GDM1 (cell line): ENCODE measurements around the gene CTSS.

ENCODE experiments used
- DNase-seq: peaks from one replicate; lab custom pipeline; 2025; lab: John Stamatoyannopoulos, UW

Gene CTSS

DNA sequence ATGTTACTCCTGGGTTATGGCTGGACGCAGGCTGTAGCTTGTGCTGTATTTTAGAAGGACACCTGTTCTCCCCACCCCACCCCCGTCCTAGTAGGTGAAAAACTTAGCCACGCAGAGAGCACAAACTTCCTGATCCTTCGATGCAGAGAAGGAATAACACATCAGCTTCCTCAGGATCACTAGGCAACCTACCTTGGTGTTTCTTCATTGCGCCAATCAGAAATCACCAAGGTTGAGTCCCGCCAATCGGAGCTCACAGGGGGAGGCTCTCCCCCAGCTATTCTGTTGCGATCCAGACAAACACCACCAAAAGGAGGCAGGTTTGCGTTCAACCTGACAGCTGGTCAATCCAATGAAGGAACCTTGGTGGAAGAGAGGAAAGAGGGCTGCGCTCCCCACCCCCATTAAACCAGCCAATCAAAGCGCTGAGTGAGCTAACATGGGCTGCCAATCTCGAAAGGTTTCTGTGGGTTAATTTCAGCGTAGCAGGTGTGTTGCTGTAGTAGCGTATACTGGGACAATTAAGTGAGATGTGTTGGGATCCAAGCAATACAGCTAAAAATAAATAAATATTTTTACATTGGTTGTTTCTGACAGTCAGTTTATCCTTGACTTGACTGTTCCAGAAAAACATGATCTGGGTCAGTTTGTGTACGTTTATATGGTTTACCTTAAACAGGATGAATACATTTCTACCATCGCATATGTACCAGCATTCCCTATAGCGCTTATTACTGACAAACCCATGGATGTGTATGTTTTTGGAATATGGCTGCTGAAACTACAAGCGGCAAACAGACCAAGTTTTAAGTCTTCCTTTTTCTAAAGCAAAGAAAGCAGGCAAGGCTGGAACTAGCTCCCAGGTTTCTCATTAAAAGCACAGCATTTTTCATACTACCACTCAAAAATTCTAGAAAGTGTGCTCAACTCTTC is 68.3 kb downstream of the CTSS start, which contains the start of gene GOLPH3L:
TSS of gene GOLPH3L (minus strand) at position 160 of the 933 bp plus-strand sequence. CDS start 2,316 bp downstream, outside the sequence.
- peak; percentile 95 for DNase-seq

DNA sequence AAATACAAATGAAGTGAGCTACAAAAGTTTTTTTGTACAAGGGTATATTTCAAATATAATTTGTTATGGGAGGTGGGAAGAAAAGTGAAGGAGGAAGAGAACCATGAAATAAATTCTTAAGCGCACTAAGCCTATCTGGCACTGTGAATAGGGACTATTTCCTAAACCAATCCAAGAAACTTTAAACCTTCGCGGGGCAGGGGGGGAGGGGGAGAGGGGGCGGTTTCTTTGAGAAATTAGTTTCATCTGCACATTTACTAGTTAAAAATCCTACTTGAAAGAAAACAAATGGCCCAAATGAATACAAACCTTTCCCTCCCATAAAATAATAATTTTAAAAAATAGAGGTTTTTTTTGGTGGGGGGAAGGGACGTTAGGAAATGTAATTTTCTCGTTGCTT is 69.0 kb downstream of the CTSS start:
- DNase-seq: no peak

DNA sequence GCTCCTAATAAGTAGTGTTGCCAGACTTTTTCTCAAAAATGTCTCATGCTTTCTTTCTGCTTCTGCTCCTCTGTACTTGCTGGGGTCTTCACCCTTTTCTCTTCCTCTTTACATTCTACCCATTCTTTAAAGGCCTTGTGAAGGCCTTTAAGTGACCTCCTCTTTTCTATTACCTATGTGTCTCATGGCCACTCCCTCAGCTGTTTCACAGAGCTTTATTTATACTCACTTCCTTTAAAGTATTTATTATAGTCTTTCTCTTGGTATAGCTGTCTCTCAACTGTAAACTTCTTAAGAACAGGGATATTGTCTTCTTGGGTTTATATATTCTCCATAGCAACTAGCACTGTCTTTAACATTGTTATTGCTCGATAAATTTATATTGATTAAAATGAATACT is 69.4 kb downstream of the CTSS start:
- DNase-seq: no peak

DNA sequence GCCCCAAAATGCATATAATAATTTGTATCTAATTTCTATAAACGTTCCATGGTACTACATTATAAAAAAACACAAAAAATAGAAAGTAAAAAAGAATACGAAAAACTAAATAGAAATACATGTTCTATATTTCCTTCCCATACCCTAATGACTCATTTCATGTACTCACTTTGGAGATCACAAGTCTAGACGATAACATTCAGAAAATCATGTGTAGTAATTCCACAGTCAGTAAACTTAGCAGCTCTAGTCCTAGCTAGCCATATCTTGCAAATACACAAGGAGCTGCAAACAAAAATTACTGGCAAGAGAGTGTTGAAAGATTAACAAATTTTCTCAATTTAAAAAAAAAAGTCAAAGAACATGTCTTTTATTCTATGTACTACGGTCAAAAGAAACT is 70.0 kb downstream of the CTSS start:
- no peak for DNase-seq

DNA sequence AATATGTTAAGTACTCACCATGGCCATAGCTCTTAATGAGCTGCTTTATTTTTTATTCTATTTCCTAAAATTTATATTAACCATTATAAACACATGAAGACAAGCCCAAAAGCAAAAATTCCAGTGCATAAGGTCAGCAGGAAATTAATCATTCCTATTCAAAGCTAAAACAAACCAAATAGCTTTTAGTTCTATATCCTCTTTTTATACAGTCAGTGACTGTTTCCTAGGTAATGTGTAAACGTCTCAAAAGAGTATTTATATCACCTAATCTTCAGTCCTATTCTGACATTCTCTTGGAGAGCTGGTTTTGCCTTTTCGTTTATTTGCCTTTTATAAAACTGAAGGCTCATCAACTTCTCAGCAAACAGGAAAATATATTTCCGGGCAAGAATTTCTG is 72.9 kb downstream of the CTSS start:
- no peak for DNase-seq

DNA sequence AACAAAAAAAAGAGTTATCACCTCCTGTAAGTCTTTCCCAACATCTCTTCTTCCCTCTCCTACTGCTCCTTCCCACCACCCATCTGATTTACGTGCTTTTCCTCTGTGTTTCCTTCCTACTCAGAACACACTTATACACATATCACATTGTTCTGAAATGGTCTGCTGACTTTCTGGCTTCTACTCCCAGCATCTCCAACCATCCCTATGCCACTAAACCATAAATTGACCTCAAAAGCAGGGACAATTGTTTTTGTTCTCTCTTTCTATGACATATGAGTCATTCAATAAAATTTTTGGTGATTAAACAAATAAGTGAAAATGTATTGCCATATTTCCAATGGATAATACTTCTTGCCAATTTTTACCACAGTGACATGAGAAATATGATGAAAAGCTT is 76.8 kb downstream of the CTSS start:
- DNase-seq: no peak

- DNase-seq: no peak
Observed at GRCh38 chr1:150686275-150686674, 79.3 kb downstream of the CTSS start.

DNA sequence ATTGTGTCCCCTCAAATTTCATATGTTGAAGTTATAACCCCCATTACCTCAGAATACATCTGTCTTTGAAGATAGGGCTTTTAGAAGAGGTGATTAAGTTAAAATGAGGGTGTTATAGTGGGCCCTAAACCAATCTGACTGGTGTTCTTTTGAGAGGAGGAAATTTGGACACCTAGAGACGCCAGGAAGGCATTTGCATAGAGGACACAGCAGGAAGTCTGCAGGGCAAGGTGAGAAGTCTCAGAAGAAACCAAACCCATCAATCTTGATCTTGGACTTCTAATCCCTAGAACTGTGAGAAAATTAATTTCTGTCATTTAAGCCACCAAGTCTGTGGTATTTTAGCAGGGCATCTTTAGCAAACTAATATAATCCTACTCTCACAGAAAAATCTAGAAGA is 81.7 kb downstream of the CTSS start:
- no peak for DNase-seq
